Skeletal muscle cell (primary cell): ENCODE measurements around the gene PARD6B.
"Not testable (repeated sequence)": the region's sequence is repeated elsewhere in the genome, so short reads cannot be mapped to it uniquely, and the experiment has no call there.

Source experiments
- DNase-seq: peaks from one replicate; pipeline ENCODE4 v3.0.0-alpha.2; 2010; ENCODE audit warnings: low read depth
- H3K4me3 ChIP-seq: 2 replicates; pipeline ENCODE4 v1.5.1; 2011; ENCODE audit warnings: low read depth, mild to moderate bottlenecking, control low read depth, low read length, moderate library complexity

Gene PARD6B

GRCh38 chr20:50701041-50701963, 30.1 kb upstream of the PARD6B start:
- no peak overlapping the region for H3K4me3 ChIP-seq
- no peak for DNase-seq

GRCh38 chr20:50703651-50704438, 27.5 kb upstream of the PARD6B start:
- H3K4me3 ChIP-seq, DNase-seq: not testable (repeated sequence)

DNA sequence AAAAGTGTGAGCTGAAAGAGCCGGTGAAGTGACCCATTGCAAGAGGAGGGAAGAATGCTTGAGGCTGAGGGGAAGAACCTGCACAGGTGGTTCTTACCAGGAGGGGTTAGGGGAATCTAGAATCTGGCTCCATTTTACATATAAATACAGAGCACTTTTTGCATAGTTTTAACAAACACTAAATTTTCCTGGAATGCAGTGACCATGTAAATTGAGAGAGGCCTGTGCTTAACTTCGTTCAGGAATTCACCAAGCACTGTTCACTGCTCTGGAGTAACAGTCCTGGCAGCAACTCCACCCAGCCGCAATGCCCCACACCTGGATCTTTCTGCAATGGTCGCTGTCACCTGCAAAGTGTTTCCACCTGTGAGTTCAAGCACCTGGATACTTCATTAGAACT, 26.9 kb upstream of the PARD6B start:
- H3K4me3 ChIP-seq: no peak overlapping the region

GRCh38 chr20:50704971-50705370, 26.4 kb upstream of the PARD6B start:
- DNase-seq: no peak
- no peak overlapping the region for H3K4me3 ChIP-seq

More for the DNA sequence above, 26.9 kb upstream of the PARD6B start:
- no peak for DNase-seq

DNA sequence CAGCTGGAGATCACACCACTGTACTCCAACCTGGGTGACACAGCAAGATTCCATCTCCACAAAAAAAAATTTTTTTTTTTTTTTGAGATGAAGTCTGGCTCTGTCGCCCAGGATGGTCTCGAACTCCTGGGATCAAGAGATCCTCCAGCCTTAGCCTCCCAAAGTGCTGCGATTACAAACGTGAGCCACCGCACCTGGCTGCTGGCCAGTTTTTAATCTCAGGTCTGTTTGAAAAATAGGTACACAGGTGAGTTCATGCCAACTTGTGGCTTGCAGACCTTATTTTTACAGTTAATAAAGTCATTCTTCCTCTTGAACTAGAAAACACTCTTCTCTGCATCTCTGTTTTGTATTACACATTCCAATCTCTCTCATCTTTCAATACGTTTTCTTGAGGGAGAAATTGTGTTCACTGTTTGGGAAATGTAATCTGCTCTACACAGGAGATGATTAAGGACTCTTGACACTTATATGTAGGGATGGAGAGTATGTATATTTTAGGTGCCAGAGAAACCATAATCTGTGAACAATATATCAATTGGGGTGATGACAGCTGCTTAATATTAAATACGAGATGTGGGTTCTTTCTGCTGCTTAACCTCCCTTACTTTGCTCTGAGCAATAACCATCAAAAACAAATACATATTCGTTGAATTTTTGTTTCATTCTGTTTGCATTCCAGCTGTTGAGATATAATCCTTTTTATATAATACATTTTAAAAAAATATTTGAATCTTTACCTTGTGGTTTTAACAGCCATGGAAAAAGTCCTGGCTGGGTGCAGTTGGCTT, 22.3 kb upstream of the PARD6B start:
- no peak for DNase-seq
- H3K4me3 ChIP-seq: no peak overlapping the region

- H3K4me3 ChIP-seq: no peak overlapping the region
- no peak for DNase-seq
Observed at GRCh38 chr20:50709636-50709973, 21.8 kb upstream of the PARD6B start.

DNA sequence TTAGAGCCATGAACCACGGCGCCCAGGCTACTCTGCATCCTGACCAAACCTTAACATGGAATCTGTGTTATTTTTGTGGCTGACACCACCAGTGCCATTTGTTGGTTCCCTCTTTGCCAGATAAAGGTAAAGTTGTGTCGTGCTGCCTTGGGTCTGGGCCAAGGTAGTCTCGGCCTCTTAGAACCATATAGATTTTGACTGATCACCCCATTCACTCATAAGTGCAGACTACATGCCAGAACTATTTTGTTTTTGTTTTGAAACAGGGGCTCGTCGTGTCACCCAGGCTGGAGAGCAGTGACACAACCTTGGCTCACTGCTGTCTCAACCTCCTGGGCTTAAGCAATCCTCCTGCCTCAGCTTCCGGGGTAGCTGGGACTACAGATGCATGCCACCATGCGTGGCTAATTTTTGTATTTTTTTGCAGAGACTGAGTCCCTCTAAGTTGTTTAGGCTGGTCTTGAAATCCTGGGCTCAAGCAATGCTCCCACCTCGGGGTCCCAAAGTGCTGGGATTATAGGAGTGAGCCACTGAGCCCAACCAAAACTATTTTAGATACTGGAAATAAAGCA, 20.8 kb upstream of the PARD6B start:
- no peak overlapping the region for H3K4me3 ChIP-seq
- no peak for DNase-seq

DNA sequence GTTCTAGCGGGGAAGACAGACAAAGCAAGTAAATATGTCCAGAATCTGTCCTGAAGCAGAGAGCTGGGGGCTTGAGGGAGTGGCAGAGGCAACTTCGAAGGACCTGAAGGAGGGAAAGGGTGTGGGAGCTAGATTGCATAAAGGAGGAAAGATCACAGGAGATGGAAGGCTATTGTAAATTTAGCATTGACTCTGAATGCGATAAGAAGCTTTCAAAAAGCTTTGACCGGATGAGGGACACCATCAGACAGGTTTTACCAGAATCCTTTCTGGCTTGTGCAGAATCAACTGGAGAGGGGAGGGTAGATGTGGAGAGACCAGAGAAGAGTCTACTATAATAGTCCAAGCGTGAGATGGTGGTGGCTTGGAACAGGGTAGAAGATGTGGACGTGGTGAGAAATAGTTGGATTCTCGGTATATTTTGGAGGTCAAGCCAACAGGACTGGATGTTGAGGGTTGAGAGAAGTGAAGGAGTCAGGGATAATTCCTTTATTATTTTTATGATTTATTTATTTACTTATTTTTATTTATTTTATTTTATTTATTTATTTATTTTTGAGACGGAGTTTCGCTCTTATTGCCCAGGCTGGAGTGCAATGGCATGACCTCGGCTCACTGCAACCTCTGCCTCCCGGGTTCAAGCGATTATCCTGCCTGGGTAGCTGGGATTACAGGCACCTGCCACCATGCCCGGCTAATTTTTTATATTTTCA, 20.1 kb upstream of the PARD6B start:
- DNase-seq: no peak
- H3K4me3 ChIP-seq: no peak overlapping the region

- no peak overlapping the region for H3K4me3 ChIP-seq
- DNase-seq: no peak
Observed at GRCh38 chr20:50712771-50713656, 18.4 kb upstream of the PARD6B start.

- no peak overlapping the region for H3K4me3 ChIP-seq
- no peak for DNase-seq
Observed at GRCh38 chr20:50713657-50714101, 17.7 kb upstream of the PARD6B start.

DNA sequence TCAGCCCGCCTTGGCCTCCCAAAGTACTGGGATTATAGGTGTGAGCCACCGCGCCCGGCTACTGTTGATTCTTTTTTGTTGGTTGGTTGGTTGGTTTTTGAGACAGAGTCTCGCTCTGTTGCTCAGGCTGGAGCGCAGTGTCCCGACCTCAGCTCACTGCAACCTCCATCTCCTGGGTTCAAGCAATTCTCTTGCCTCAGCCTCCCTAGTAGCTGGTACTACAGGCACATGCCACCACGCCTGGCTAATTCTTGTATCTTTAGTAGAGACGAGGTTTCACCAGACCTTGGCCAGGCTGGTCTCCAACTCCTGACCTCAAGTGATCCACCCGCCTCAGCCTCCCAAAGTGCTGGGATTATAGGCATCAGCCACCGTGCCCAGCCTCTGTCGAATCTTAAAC, 17.0 kb upstream of the PARD6B start:
- not testable (repeated sequence) for DNase-seq, H3K4me3 ChIP-seq

- DNase-seq: no peak
- H3K4me3 ChIP-seq: no peak overlapping the region
Observed at GRCh38 chr20:50715694-50716093, 15.7 kb upstream of the PARD6B start.

- no peak overlapping the region for H3K4me3 ChIP-seq
- no peak for DNase-seq
Observed at GRCh38 chr20:50716518-50716917, 14.9 kb upstream of the PARD6B start.

DNA sequence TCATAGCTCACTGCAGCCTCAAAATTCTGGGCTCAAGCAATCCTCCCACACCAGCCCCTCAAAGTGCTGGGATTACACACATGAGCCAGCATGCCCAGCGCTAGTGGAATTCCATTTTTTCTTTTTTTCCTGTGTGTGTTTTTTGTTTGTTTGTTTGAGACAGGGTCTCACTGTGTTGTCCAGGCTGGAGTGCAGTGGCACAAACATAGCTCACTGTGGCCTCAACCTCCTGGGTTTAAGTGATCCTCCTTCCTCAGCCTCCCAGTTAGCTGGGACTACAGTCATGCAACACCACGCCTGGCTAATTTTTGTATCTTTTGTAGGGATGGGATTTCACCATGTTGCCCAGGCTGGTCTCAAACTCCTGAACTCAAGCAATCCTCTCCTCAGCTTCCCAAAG, 14.1 kb upstream of the PARD6B start:
- DNase-seq: no peak
- no peak overlapping the region for H3K4me3 ChIP-seq

DNA sequence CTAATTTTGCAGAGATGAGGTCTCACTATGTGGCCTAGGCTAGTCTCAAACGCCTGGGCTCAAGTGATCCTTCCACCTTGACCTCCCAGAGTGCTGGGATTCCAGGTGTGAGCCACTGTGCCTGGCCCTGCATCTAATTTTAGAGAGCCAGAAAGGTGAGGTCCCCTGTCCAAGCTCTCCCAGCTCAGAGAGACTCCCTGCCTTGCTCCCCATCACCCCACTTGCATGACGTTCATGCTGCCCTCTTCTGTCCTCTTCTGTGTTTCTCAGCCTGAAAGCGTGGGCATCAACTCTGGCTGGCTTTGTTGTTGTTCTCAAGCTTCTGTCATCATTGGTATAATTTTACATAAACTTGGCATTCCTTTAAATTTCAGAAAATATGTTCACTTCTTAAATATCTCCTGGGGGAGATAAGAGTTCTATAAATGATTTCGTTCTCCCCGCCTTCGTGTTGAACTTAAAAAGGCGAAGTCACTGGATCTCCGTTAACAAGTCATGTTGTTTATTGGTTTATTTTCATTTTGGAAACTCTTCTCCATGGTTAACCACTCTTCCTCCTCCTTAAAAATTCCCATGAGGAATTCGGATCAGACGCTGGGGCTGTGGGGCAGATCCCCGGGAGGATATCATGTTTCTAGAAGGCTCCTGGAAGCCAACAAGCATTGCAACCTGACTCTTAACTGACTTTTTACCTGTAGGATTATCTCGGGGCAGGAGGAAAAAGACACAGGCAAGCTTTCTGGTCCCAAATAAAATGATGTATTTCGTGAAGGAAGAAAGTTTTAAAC, 13.2 kb upstream of the PARD6B start:
- DNase-seq: no peak
- H3K4me3 ChIP-seq: no peak overlapping the region

GRCh38 chr20:50719328-50719727, 12.1 kb upstream of the PARD6B start:
- no peak for DNase-seq
- no peak overlapping the region for H3K4me3 ChIP-seq

DNA sequence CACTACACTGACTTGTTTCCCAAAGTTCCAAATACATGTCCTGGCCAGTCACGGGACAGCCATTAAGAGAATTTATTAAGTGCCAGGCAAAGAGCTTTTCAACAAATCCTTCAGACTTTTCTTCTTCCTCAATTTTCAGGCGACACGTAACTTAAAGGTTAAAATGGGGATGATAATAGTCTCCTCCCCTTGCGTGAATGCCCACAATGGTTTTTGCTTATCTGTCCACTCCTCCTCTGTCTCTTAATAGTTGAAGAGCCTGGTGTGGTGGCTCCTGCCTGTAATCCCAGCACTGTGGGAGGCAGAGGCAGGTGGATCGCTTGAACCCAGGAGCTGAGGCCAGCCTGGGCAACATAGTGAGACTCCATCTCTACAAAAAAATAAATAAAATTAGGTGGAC, 11.4 kb upstream of the PARD6B start:
- H3K4me3 ChIP-seq: no peak overlapping the region
- no peak for DNase-seq
